Thymus (tissue), 11 donors: ENCODE measurements around the gene FBXL4. TPM values are rescaled to one million over a fixed set of nuclear protein-coding genes. Genes with fewer than 3 reads are reported as not detected.

Source experiments
- DNase-seq, 9 donors: peaks; one replicate each; pipeline ENCODE4 v3.0.0-alpha.2; 2013; ENCODE audit warnings: low spot score in 9 of 9, low read depth in 6 of 9, missing footprints in 1 of 9
- H3K27ac ChIP-seq, 2 donors: one replicate each; pipeline ENCODE4 v1.5.1; 2013; ENCODE audit warnings: control low read depth in 1 of 2, low read depth in 1 of 2, low read length in 1 of 2, mild to moderate bottlenecking in 1 of 2, moderate library complexity in 1 of 2
- H3K27me3 ChIP-seq, 2 donors: one replicate each; pipeline ENCODE4 v1.5.1; 2013; ENCODE audit warnings: low read length in 1 of 2; ENCODE audit not compliant: control insufficient read depth in 2 of 2, insufficient read depth in 1 of 2
- H3K36me3 ChIP-seq, 2 donors: one replicate each; pipeline ENCODE4 v1.5.1; 2013; ENCODE audit warnings: low read length in 1 of 2, mild to moderate bottlenecking in 1 of 2, moderate library complexity in 1 of 2; ENCODE audit not compliant: control insufficient read depth in 2 of 2, insufficient read depth in 2 of 2
- H3K4me1 ChIP-seq, 2 donors: one replicate each; pipeline ENCODE4 v1.5.1; 2013; ENCODE audit warnings: low read length in 2 of 2; ENCODE audit not compliant: control insufficient read depth in 2 of 2, insufficient read depth in 2 of 2
- H3K4me3 ChIP-seq, 2 donors: one replicate each; pipeline ENCODE4 v1.5.1; 2013; ENCODE audit warnings: low read length in 2 of 2, control low read depth in 1 of 2, mild to moderate bottlenecking in 1 of 2
- H3K9me3 ChIP-seq, 2 donors: one replicate each; pipeline ENCODE4 v1.5.1; 2013; ENCODE audit warnings: low read length in 1 of 2, mild to moderate bottlenecking in 1 of 2; ENCODE audit not compliant: control insufficient read depth in 2 of 2, insufficient read depth in 1 of 2
- WGBS: extraction: QIAGEN DNeasy Blood & Tissue Kit; methylation state at CpG from one replicate; pipeline ENCODE4 v1.1.7; 2013; 5-methylcytosine and 5-hydroxymethylcytosine counted together
- polyA plus RNA-seq: library from polyadenylated mRNA; stranded (reverse); fragments of 200-250 nt; gene quantifications from one replicate; pipeline ENCODE4 v1.2.3, GENCODE V29; 2013
- total RNA-seq: library from RNA; stranded (reverse); fragments of 120-200 nt; gene quantifications from one replicate; pipeline ENCODE4 v1.2.4, GENCODE V29; 2013
- donor health status: healthy.

FBXL4 gene
- total and polyA plus RNA-seq, 2 donors: 10.7 to 13.5 TPM

GRCh38 chr6:98834060-98835031 lies 113.4 kb downstream of the FBXL4 start, which contains the start of gene POU3F2:
POU3F2 (plus strand) TSS chr6:98834574; CDS start chr6:98834874, 300 bp downstream.
- peaks cover 77 to 100% of the 10 kb centered on the region in 2 donors for H3K27me3 ChIP-seq
- H3K4me1 ChIP-seq: peaks cover 9 to 38% of the 10 kb centered on the region in 2 donors
- H3K4me3 ChIP-seq: peak within 1 kb of the TSS; percentile 33 to 56
- no peak within 1 kb of the TSS for H3K27ac ChIP-seq
- H3K9me3 ChIP-seq: peaks cover 1 to 18% of the 10 kb centered on the region in 2 donors
- peak; percentile 53 to 91 (median 80) for DNase-seq
- WGBS: 1% methylated on average over 83 of the region's 83 CpGs
- no peaks in the 10 kb centered on the region for H3K36me3 ChIP-seq

- Histone ChIP-seq H3K27me3 (peaks cover 82 to 100% of the 10 kb centered on the region in 2 donors), H3K27ac (no peak overlapping the region), H3K4me1 (peaks cover 9 to 38% of the 10 kb centered on the region in 2 donors), H3K9me3 (peaks cover 1 to 18% of the 10 kb centered on the region in 2 donors), H3K4me3 (peak overlapping the region; percentile 21 to 56), H3K36me3 (no peaks in the 10 kb centered on the region)
- no peak for DNase-seq
- 1% methylated on average over 42 of the region's 42 CpGs for WGBS
These were observed 114.3 kb downstream of the FBXL4 start for GRCh38 chr6:98833307-98834059.

GRCh38 chr6:98833057-98833306 lies 114.8 kb downstream of the FBXL4 start:
- 1% methylated on average over 26 of the region's 26 CpGs for WGBS
- no peak for DNase-seq

GRCh38 chr6:98832284-98833056 lies 115.3 kb downstream of the FBXL4 start:
- H3K27ac ChIP-seq: no peak overlapping the region
- H3K4me1 ChIP-seq: peaks cover 9 to 38% of the 10 kb centered on the region in 2 donors
- no peaks in the 10 kb centered on the region for H3K36me3 ChIP-seq
- no peak for DNase-seq
- peaks cover 1 to 21% of the 10 kb centered on the region in 2 donors for H3K9me3 ChIP-seq
- peaks cover 88 to 100% of the 10 kb centered on the region in 2 donors for H3K27me3 ChIP-seq
- WGBS: 4% methylated on average over 59 of the region's 59 CpGs
- H3K4me3 ChIP-seq: peak overlapping the region in 1 of 2 donors; percentile 56

More at GRCh38 chr6:98833057-98833306, 114.8 kb downstream of the FBXL4 start:
- Histone ChIP-seq H3K4me3 (peak overlapping the region in 1 of 2 donors; percentile 56), H3K4me1 (peaks cover 9 to 38% of the 10 kb centered on the region in 2 donors), H3K27ac (no peak overlapping the region), H3K36me3 (no peaks in the 10 kb centered on the region), H3K9me3 (peaks cover 1 to 18% of the 10 kb centered on the region in 2 donors), H3K27me3 (peaks cover 85 to 100% of the 10 kb centered on the region in 2 donors)

- Histone ChIP-seq H3K4me1 (peaks cover 9 to 38% of the 10 kb centered on the region in 2 donors), H3K9me3 (peaks cover 1 to 25% of the 10 kb centered on the region in 2 donors), H3K36me3 (no peaks in the 10 kb centered on the region), H3K4me3 (no peak overlapping the region), H3K27me3 (peaks cover 83 to 100% of the 10 kb centered on the region in 2 donors), H3K27ac (no peak overlapping the region)
- 3% methylated on average over 11 of the region's 11 CpGs for WGBS
- no peak for DNase-seq
These were observed 115.8 kb downstream of the FBXL4 start for GRCh38 chr6:98831959-98832283.

- Histone ChIP-seq H3K36me3 (no peaks in the 10 kb centered on the region), H3K4me3 (no peak overlapping the region), H3K4me1 (peaks cover 9 to 38% of the 10 kb centered on the region in 2 donors), H3K9me3 (peaks cover 1 to 25% of the 10 kb centered on the region in 2 donors), H3K27me3 (peaks cover 79 to 100% of the 10 kb centered on the region in 2 donors), H3K27ac (no peak overlapping the region)
- 6% methylated on average over 58 of the region's 58 CpGs for WGBS
- DNase-seq: no peak
These were observed 116.4 kb downstream of the FBXL4 start for GRCh38 chr6:98831057-98831958.

GRCh38 chr6:98830146-98830545 lies 117.6 kb downstream of the FBXL4 start:
- no peaks in the 10 kb centered on the region for H3K36me3 ChIP-seq
- no peak overlapping the region for H3K27ac ChIP-seq
- no peak for DNase-seq
- peaks cover 1 to 19% of the 10 kb centered on the region in 2 donors for H3K9me3 ChIP-seq
- 5% methylated on average over 2 of the region's 2 CpGs for WGBS
- peaks cover 5 to 34% of the 10 kb centered on the region in 2 donors for H3K4me1 ChIP-seq
- H3K4me3 ChIP-seq: no peak overlapping the region
- H3K27me3 ChIP-seq: peaks cover 77 to 100% of the 10 kb centered on the region in 2 donors

GRCh38 chr6:98828941-98829411 lies 118.8 kb downstream of the FBXL4 start:
- peaks cover 3 to 32% of the 10 kb centered on the region in 2 donors for H3K4me1 ChIP-seq
- peaks cover 76 to 100% of the 10 kb centered on the region in 2 donors for H3K27me3 ChIP-seq
- 4% methylated on average over 14 of the region's 14 CpGs for WGBS
- H3K36me3 ChIP-seq: no peaks in the 10 kb centered on the region
- no peak overlapping the region for H3K4me3 ChIP-seq
- DNase-seq: no peak
- no peak overlapping the region for H3K27ac ChIP-seq
- H3K9me3 ChIP-seq: peaks cover 3 to 19% of the 10 kb centered on the region in 2 donors
